Activated CD8-positive, alpha-beta memory T cell treated with anti-CD3 and anti-CD28 coated beads, Interleukin-2, amount 50 U/mL, for 1 hour (primary cell): Measurements from ENCODE around the gene RMND1.
"Not testable (repeated sequence)": the region's sequence is repeated elsewhere in the genome, so short reads cannot be mapped to it uniquely, and the experiment has no call there.

Experiments used
- DNase-seq: peaks from one replicate; pipeline ENCODE4 v3.0.0-alpha.2; 2020; ENCODE audit errors: extremely low read depth

Gene RMND1

GRCh38 chr6:151385177-151385576 lies 66.7 kb downstream of the RMND1 start:
- no peak for DNase-seq

GRCh38 chr6:151384151-151384550 lies 67.8 kb downstream of the RMND1 start:
- DNase-seq: no peak

GRCh38 chr6:151382631-151383030 lies 69.3 kb downstream of the RMND1 start:
- not testable (repeated sequence) for DNase-seq

GRCh38 chr6:151381722-151382121 lies 70.2 kb downstream of the RMND1 start:
- DNase-seq: no peak

- no peak for DNase-seq
Measured at GRCh38 chr6:151380848-151381205, 71.1 kb downstream of the RMND1 start.

GRCh38 chr6:151379933-151380847 lies 71.7 kb downstream of the RMND1 start:
- no peak for DNase-seq

- no peak for DNase-seq
Measured at GRCh38 chr6:151377095-151377494, 74.8 kb downstream of the RMND1 start.

- no peak for DNase-seq
Measured at GRCh38 chr6:151376440-151376839, 75.5 kb downstream of the RMND1 start.

GRCh38 chr6:151375833-151376232 lies 76.1 kb downstream of the RMND1 start:
- no peak for DNase-seq

GRCh38 chr6:151374036-151374683 lies 77.8 kb downstream of the RMND1 start:
- DNase-seq: no peak

GRCh38 chr6:151372164-151372563 lies 79.8 kb downstream of the RMND1 start:
- no peak for DNase-seq

GRCh38 chr6:151370509-151371078 lies 81.3 kb downstream of the RMND1 start:
- no peak for DNase-seq

- no peak for DNase-seq
Measured at GRCh38 chr6:151365233-151365632, 86.7 kb downstream of the RMND1 start.

GRCh38 chr6:151359486-151359885 lies 92.4 kb downstream of the RMND1 start:
- DNase-seq: no peak

- DNase-seq: no peak
Measured at GRCh38 chr6:151358475-151358874, 93.5 kb downstream of the RMND1 start.

GRCh38 chr6:151357758-151358436 lies 94.0 kb downstream of the RMND1 start:
- no peak for DNase-seq

- DNase-seq: not testable (repeated sequence)
Measured at GRCh38 chr6:151356983-151357382, 94.9 kb downstream of the RMND1 start.
